GM12873 (cell line): ENCODE results near the gene TNFRSF1A.

Experiments used
- CTCF ChIP-seq: IDR thresholded peaks from 2 replicates; pipeline ENCODE4 v1.5.1; 2012; ENCODE audit warnings: low read depth, mild to moderate bottlenecking, moderate library complexity, low read length, control low read depth; ENCODE audit not compliant: insufficient read depth; ENCODE audit errors: missing control alignments

TNFRSF1A gene

GRCh38 chr12:6326316-6327228 lies 15.3 kb downstream of the TNFRSF1A start:
- TF ChIP-seq CTCF: peak; percentile 27

- no peak for TF ChIP-seq CTCF
Measured at GRCh38 chr12:6324936-6325750, 16.7 kb downstream of the TNFRSF1A start.

- TF ChIP-seq CTCF: no peak
Measured at GRCh38 chr12:6323995-6324711, 17.7 kb downstream of the TNFRSF1A start.

GRCh38 chr12:6323340-6323994 lies 18.4 kb downstream of the TNFRSF1A start:
- TF ChIP-seq CTCF: peak; percentile 58

- no peak for TF ChIP-seq CTCF
Measured at GRCh38 chr12:6322969-6323339, 18.9 kb downstream of the TNFRSF1A start.

GRCh38 chr12:6322352-6322751 lies 19.5 kb downstream of the TNFRSF1A start:
- no peak for TF ChIP-seq CTCF
